ENCODE measurements around the gene MXD3.

- no peak for TF ChIP-seq EZH2 (IDR thresholded peaks at IDR 0.05)
- no peak for TF ChIP-seq POLR2AphosphoS5 (IDR thresholded peaks at IDR 0.05; ENCODE audit: borderline replicate concordance, low read depth, low read length)
- no peak for TF ChIP-seq FOXP2 (optimal IDR thresholded peaks at IDR 0.05; ENCODE audit: control extremely low read depth, extremely low read length, insufficient read depth)
Observed at GRCh38 chr5:177332896-177333260, 21.2 kb upstream of the MXD3 start.
